ENCODE data around the gene SPATC1L.

- TF ChIP-seq PHF8 (IDR thresholded peaks at IDR 0.05; ENCODE audit: borderline replicate concordance, low read depth) (no peak), POLR2A (IDR thresholded peaks at IDR 0.05; ENCODE audit: low read length) (no peak), CTCF (IDR thresholded peaks at IDR 0.05) (no peak), REST (IDR thresholded peaks at IDR 0.05) (no peak), SREBF2 (IDR thresholded peaks at IDR 0.05) (no peak), HDAC2 (IDR thresholded peaks at IDR 0.05) (no peak), MYC (IDR thresholded peaks at IDR 0.05; ENCODE audit: borderline replicate concordance, low read length) (no peak)
These were observed 44.6 kb downstream of the SPATC1L start for GRCh38 chr21:46139686-46140085.
